ENCODE data around the gene TSPAN1. TPM values are rescaled to one million over a fixed set of nuclear protein-coding genes. Genes with fewer than 3 reads are reported as not detected.

The TSPAN1 gene
- total RNA-seq, 2 experiments from 2014 or later, result not detected

GRCh38 chr1:46148318-46148717, 26.6 kb upstream of the TSPAN1 start:
- H3K27ac Mint-ChIP-seq, result no peak overlapping the region
- CTCF ChIA-PET, result interaction anchor here (1.1 to 1.2 kb wide), 2 partner anchors 24 to 113 kb away, joined by 3 read pairs; no protein-coding TSS in a partner anchor
- H3K27me3 Mint-ChIP-seq, result peaks cover 10% of the 10 kb centered on the region
- no peak for DNase-seq
- no peaks in the 10 kb centered on the region for H3K4me1 Mint-ChIP-seq
- no peak for ATAC-seq
- no peak overlapping the region for H3K4me3 Mint-ChIP-seq
- no peaks in the 10 kb centered on the region for H3K36me3 Mint-ChIP-seq
- no peaks in the 10 kb centered on the region for H3K9me3 Mint-ChIP-seq (ENCODE audit: low read depth)

GRCh38 chr1:46150085-46150484, 24.8 kb upstream of the TSPAN1 start:
- DNase-seq, result no peak
- no peak for ATAC-seq
- Mint-ChIP-seq H3K27me3 (peaks cover 10% of the 10 kb centered on the region), H3K4me3 (no peak overlapping the region), H3K36me3 (no peaks in the 10 kb centered on the region), H3K27ac (no peak overlapping the region), H3K9me3 (ENCODE audit: low read depth) (no peaks in the 10 kb centered on the region), H3K4me1 (no peaks in the 10 kb centered on the region)
- CTCF ChIA-PET, result no interaction called here

- Mint-ChIP-seq H3K4me1 (no peaks in the 10 kb centered on the region), H3K9me3 (ENCODE audit: low read depth) (no peaks in the 10 kb centered on the region), H3K27me3 (peaks cover 7% of the 10 kb centered on the region), H3K36me3 (no peaks in the 10 kb centered on the region), H3K27ac (no peak overlapping the region), H3K4me3 (no peak overlapping the region)
- no peak for ATAC-seq
- CTCF ChIA-PET, result interaction anchor here (0.7 to 1.4 kb wide), 3 partner anchors 9 to 17 kb away, joined by 3 read pairs; no protein-coding TSS in a partner anchor
- DNase-seq, result no peak
Observed at GRCh38 chr1:46152016-46152415, 22.9 kb upstream of the TSPAN1 start.

GRCh38 chr1:46153228-46153627, 21.7 kb upstream of the TSPAN1 start:
- H3K27me3 Mint-ChIP-seq, result peaks cover 3% of the 10 kb centered on the region
- H3K4me3 Mint-ChIP-seq, result no peak overlapping the region
- DNase-seq, result no peak
- no peaks in the 10 kb centered on the region for H3K4me1 Mint-ChIP-seq
- no peak for ATAC-seq
- CTCF ChIA-PET, result no interaction called here
- H3K9me3 Mint-ChIP-seq (ENCODE audit: low read depth), result no peaks in the 10 kb centered on the region
- H3K36me3 Mint-ChIP-seq, result no peaks in the 10 kb centered on the region
- H3K27ac Mint-ChIP-seq, result no peak overlapping the region

- H3K4me3 Mint-ChIP-seq, result no peak overlapping the region
- CTCF ChIA-PET, result no interaction called here
- no peak overlapping the region for H3K27ac Mint-ChIP-seq
- no peaks in the 10 kb centered on the region for H3K36me3 Mint-ChIP-seq
- no peaks in the 10 kb centered on the region for H3K9me3 Mint-ChIP-seq (ENCODE audit: low read depth)
- no peak for ATAC-seq
- no peak for DNase-seq
- no peaks in the 10 kb centered on the region for H3K4me1 Mint-ChIP-seq
- peaks cover 3% of the 10 kb centered on the region for H3K27me3 Mint-ChIP-seq
Observed at GRCh38 chr1:46153732-46154131, 21.2 kb upstream of the TSPAN1 start.

GRCh38 chr1:46157916-46158311, 17.0 kb upstream of the TSPAN1 start:
- CTCF ChIA-PET, result no interaction called here
- ATAC-seq, result no peak

GRCh38 chr1:46158312-46159281, 16.3 kb upstream of the TSPAN1 start:
- Mint-ChIP-seq H3K4me1 (no peaks in the 10 kb centered on the region), H3K27me3 (no peaks in the 10 kb centered on the region), H3K27ac (no peak overlapping the region), H3K9me3 (ENCODE audit: low read depth) (no peaks in the 10 kb centered on the region), H3K36me3 (no peaks in the 10 kb centered on the region), H3K4me3 (no peak overlapping the region)
- ATAC-seq, result no peak
- CTCF ChIA-PET, result no interaction called here
- no peak for DNase-seq

More at GRCh38 chr1:46157916-46158311, 17.0 kb upstream of the TSPAN1 start:
- no peak for DNase-seq
- Mint-ChIP-seq H3K27me3 (no peaks in the 10 kb centered on the region), H3K27ac (no peak overlapping the region), H3K4me1 (no peaks in the 10 kb centered on the region), H3K36me3 (no peaks in the 10 kb centered on the region), H3K4me3 (no peak overlapping the region), H3K9me3 (ENCODE audit: low read depth) (no peaks in the 10 kb centered on the region)

GRCh38 chr1:46159516-46159915, 15.4 kb upstream of the TSPAN1 start:
- Mint-ChIP-seq H3K36me3 (no peaks in the 10 kb centered on the region), H3K9me3 (ENCODE audit: low read depth) (no peaks in the 10 kb centered on the region), H3K4me1 (no peaks in the 10 kb centered on the region), H3K27ac (no peak overlapping the region), H3K27me3 (no peaks in the 10 kb centered on the region), H3K4me3 (no peak overlapping the region)
- CTCF ChIA-PET, result no interaction called here
- DNase-seq, result no peak
- ATAC-seq, result no peak

- Mint-ChIP-seq H3K27ac (no peak overlapping the region), H3K4me3 (no peak overlapping the region), H3K36me3 (no peaks in the 10 kb centered on the region), H3K4me1 (no peaks in the 10 kb centered on the region), H3K27me3 (no peaks in the 10 kb centered on the region), H3K9me3 (ENCODE audit: low read depth) (no peaks in the 10 kb centered on the region)
- ATAC-seq (no peak), DNase-seq (no peak)
- CTCF ChIA-PET, result interaction anchor here (0.7 kb wide), 1 partner anchor 63 kb away, joined by 3 read pairs; no protein-coding TSS in a partner anchor
Observed at GRCh38 chr1:46160212-46160611, 14.7 kb upstream of the TSPAN1 start.

GRCh38 chr1:46166521-46167462, 8.1 kb upstream of the TSPAN1 start:
- peak; percentile 81 for ATAC-seq
- Mint-ChIP-seq H3K27ac (peak overlapping the region; percentile 85), H3K36me3 (no peaks in the 10 kb centered on the region), H3K27me3 (peaks cover 22% of the 10 kb centered on the region), H3K9me3 (ENCODE audit: low read depth) (no peaks in the 10 kb centered on the region), H3K4me1 (peaks cover 17% of the 10 kb centered on the region), H3K4me3 (peak overlapping the region; percentile 77)
- DNase-seq, result peak; percentile 68
- CTCF ChIA-PET, result interaction anchor here (0.9 to 3.4 kb wide), 10 partner anchors 11 to 131 kb away, joined by 3 to 10 read pairs (median 4); no protein-coding TSS in a partner anchor

GRCh38 chr1:46168477-46168876, 6.4 kb upstream of the TSPAN1 start:
- CTCF ChIA-PET, result interaction anchor here (0.7 to 3.4 kb wide), 4 partner anchors 11 to 180 kb away, joined by 3 to 10 read pairs (median 5); no protein-coding TSS in a partner anchor
- no peak for DNase-seq
- Mint-ChIP-seq H3K4me1 (peaks cover 17% of the 10 kb centered on the region), H3K27ac (no peak overlapping the region), H3K27me3 (peaks cover 22% of the 10 kb centered on the region), H3K4me3 (no peak overlapping the region), H3K9me3 (ENCODE audit: low read depth) (no peaks in the 10 kb centered on the region), H3K36me3 (no peaks in the 10 kb centered on the region)
- no peak for ATAC-seq

GRCh38 chr1:46169811-46170454, 5.0 kb upstream of the TSPAN1 start:
- Mint-ChIP-seq H3K27me3 (peaks cover 22% of the 10 kb centered on the region), H3K4me3 (no peak overlapping the region), H3K36me3 (no peaks in the 10 kb centered on the region), H3K27ac (no peak overlapping the region), H3K4me1 (peaks cover 17% of the 10 kb centered on the region), H3K9me3 (ENCODE audit: low read depth) (no peaks in the 10 kb centered on the region)
- no peak for ATAC-seq
- DNase-seq, result no peak
- CTCF ChIA-PET, result interaction anchor here (1.6 kb wide), 1 partner anchor 133 kb away, joined by 4 read pairs; no protein-coding TSS in a partner anchor

GRCh38 chr1:46171351-46171750, 3.5 kb upstream of the TSPAN1 start:
- H3K4me3 Mint-ChIP-seq, result no peak overlapping the region
- no peak for ATAC-seq

More at GRCh38 chr1:46171351-46171750, 3.5 kb upstream of the TSPAN1 start:
- peaks cover 22% of the 10 kb centered on the region for H3K27me3 Mint-ChIP-seq
- H3K36me3 Mint-ChIP-seq, result no peaks in the 10 kb centered on the region
- peaks cover 14% of the 10 kb centered on the region for H3K4me1 Mint-ChIP-seq
- H3K9me3 Mint-ChIP-seq (ENCODE audit: low read depth), result no peaks in the 10 kb centered on the region
- CTCF ChIA-PET, result interaction anchor here (1.6 kb wide), 1 partner anchor 135 kb away, joined by 4 read pairs; no protein-coding TSS in a partner anchor
- DNase-seq, result no peak
- H3K27ac Mint-ChIP-seq, result no peak overlapping the region
